GM18873 (cell line): Measurements from ENCODE around the gene CTDSP2.

Experiments used
- ATAC-seq: cut with Tn5 transposase; IDR thresholded peaks from one replicate; pipeline ENCODE4 v1.9.1; 2021; ENCODE audit warnings: mild to moderate bottlenecking, moderate library complexity, moderate number of reproducible peaks; ENCODE audit not compliant: unreplicated experiment, low FRiP score

The CTDSP2 gene

DNA sequence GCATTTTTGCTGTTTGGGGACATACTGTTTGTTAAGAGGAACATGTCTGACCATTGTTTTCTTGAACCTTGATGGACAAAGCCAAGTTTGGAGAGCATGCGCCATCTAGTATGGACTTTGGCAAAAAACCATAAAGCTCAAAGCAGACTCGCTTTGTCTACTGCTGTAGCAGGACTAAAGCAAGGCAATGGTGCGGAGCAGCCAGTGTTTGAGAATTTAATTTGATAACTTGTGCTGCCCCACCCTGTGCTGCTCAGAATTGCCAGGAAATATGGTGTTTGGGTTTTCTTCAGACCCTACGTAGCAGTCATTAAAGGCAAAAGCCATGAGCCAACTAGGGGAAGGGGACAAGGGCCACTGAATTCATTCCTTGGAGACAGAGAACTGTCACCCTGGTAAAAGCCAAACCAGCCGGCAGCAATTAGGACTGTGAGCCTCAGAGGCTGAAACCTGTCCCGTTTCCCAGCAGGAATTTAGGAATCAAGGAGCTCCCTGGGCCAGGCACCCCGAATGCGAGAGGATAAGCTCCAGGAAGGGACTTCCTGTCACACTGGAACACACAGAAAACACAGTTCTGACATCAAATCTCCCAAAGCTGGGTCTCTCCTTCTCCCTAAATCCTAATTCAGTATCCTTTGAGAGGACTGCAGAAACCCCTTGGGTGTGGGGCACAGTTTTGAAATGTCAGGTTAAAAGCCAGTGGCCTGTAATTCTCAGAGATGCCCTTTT is 29.1 kb downstream of the CTDSP2 start:
- ATAC-seq = no peak

DNA sequence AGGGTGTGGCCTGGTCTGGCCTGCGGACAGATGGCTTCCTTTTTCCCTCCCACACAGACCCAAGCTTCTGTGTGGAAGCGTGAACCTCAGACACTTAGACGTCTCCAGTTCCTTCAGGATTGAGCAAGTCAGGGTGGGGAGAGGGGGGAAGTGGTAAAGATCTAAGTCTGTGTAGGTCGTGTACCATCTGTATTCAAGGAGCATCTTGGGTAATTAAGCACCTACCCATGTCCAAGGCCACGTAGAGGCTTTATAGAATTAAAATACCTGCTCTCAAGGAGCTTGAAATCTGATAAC is 29.7 kb downstream of the CTDSP2 start:
- ATAC-seq = no peak

DNA sequence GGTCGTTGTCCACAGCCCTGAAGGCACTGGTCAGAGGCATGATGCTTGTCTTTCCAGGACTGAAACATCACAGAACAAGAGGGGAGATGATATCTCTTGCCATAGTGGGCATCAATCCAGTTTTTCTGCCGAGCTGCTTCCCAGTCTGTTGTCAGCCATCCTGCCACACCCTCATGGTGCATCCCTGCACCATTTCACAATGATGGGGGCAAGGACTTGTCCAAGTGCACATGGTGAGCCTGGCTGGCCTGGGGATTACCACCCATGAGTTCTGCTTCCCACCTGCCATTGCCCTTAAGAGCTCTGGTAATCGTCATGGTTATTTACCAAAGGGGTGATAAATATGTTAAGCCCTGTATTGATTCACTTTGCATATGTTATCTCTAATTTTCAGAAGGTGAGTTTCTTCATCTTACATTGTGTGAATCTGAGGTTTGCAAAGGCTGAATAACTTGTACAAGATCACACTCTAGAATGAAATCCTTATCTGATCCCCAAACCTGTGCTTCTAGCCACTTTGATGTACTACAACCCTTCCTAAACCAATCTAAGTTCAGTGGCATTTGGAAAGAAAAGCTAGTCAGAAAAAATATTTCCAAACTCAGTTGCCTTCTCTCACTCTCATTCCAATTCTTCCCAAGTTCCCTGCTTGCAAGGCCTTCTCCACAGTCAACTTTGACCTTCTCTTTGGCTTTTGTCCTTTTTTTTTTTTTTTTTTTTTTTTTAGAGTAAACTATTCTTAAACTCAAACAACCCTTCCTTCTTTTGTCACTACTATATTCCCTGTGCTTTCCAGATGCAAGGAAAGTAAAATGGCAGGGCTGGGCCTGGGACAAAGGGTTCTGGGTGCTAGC is 30.3 kb downstream of the CTDSP2 start:
- ATAC-seq = no peak

DNA sequence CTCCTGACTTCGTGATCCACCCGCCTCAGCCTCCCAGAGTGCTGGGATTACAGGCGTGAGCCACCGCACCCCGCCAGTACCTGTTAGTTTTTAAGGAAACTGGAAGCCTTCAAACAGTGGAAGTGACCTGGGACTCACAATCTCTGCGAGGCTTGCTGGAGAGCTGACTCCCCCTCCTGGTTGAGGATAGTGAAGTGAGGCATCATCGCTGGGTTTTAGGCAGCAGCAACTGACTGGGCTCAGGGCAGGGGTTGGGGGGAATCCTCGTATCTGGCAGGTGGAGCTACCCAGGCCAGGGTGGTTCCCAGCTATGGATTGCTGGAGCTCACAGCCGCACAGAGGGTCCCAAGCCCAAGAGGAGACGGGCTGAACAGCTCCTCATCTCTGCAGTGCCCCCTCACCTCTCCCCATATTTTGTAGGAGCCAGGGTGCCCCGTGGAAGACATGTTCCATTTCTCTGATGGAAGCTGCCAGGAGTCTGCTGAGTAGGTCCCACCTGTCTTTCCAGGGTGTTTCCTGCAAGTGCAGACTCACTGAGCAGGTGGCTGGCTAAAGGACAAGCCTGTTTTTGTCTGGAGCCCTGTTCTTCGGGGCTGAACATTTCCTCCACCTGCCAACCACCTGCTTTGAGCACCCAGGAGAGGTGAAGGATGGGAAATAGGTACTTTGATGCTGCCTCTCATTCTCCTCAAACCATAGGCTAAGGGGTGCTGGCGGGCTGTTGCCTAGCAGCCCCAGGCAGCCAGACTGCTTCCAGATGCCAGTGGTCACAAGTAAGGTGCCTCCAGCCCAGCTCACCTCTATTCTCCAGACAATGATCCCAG is 31.1 kb downstream of the CTDSP2 start:
- ATAC-seq = no peak

DNA sequence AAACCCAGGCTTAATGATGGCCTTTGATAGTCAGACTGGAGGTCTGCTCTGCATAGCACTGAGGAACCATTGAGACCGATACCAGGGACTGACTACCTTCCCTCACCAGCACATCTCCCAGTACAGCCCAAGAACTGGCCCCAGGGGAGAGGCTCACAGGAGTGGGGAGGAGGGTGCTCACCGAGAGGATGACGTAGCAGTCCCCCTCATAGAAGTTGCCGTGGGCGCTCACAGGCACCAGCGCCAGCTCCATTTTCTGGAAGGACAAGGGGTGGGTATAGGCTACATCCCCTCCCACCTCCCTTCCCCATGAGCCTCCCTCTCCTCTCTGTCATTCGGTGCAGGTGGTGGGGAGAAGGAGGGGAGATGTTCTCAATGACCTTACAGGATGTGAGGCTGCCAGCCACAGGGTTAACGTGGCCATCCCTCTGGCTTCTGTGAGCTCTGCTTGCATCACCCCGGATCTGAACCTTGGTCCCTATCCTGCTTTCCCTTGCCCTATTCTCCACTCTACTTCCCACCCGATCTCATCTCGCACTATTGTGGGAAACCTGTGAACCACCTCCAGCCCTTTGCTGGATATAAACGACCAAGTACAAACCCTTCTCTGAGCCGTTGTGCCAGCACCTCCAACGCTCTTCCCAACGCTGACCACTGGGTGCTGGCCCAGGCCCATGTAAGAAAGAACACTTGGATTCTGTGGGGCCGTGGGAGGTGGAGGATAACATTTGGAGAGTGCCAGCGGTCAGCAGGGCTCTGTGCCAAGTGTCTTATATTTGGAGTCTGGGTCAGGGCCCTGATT is 32.4 kb downstream of the CTDSP2 start:
- no peak for ATAC-seq

DNA sequence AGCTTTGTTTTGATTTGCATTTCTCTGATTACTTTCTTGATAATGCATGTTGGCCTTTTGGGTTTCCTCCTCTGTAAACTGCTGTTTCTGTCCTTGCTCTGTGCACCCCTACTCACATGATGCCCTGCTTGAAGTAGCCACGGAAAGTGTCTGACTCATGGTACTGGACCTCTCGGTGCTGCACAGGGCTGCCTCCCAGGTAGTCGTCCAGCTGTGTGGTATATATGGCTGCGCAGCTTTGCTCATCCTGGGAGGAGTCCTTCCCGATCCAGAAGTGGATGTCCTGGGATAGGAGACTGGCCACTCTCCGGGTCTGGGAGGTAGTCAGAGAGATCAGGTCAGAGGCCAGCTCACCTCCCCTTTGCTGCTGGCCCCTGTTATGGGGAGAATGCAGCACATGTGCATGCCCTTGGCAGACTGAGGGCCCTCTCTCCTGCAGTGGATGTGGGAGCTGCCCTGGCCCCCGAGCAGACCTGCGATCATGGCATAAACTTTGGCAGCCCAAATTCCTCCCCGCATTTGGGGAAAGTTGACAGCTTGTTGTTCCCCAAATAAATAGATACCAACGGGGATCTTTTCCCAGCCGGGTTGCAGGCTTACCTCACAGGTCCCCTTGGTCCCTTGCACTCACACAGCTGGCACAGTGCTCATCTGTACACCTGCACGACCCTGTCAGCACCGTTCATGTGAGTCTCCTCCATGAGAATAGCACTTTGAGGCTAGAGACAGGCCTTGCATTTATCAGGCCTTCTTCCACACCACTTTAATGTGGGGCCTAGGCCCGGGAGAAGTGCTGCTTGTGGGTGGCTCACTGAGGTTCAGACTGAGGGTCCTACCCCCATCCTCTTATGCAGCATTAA is 33.2 kb downstream of the CTDSP2 start:
- no peak for ATAC-seq

DNA sequence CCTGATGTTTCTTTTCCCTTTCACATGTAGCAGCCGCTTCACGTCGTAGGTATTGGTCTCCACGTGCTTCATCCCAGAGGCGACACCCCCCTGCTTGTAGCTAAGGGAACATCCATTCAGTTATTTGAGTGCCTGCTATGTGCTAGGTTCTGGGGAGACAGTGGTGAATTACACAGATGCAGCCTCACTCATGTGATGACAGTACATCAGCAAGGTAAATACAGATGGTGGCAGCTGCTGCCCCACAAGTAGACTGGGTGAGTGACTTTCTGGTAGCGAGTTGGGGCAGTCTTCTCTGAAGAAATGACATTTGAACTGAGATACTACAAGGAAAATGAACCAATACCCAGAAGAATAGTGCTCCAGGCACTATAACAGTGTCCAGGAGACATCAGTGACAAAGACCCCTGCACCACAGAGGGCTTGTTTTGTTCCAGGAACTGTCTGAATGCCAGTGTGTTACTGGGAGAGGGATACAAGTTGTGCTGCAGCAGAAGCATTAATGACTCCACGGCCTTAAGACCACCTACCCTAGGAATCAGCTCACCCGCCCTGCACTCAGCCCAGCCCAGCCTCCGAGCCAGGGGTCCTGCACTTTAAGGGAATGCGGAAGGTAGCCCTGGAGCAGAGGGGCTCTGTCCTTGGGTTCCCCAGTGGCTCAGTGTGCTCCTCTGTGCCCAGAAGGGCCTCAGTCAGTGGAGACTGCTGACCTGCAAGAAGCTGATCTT is 35.3 kb downstream of the CTDSP2 start:
- ATAC-seq = no peak

DNA sequence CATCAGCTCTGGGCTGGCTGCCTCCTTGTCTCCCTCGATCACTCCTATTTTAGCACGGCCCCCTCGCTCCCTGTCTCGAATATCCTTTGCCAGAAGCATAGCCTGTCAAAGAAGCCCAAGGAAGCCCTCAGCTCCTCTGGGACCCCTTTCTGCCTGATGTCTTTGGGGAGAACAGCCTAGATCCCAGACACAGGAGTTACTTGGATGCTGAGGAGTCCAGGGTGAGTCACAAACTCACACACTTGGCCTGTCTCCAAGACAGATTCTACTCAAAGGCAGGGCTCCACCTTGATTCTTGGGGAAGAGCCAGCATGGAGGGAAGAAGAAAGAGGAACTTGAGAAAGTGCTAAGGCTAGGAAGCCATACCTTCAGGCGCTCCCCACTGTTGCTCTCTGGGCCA is 36.1 kb downstream of the CTDSP2 start:
- ATAC-seq = no peak

DNA sequence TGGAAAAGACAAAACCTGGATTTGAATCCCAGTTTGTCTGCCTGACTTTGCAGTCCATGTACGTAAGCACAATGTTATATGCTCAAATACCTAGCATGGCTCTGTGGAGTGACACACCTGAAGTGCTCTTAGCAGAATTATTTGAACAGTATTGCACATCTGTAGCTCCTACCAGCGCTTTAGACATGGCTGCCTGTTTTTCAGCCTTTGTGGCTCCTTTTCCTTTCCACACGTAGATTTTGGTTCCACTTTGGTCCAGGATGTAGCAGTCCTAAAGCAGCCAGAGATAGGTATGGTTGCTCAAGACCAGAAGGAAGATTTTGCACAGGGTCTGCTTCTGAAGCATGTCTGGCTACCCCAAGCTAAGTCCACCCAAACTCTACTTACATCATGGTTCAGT is 37.1 kb downstream of the CTDSP2 start:
- ATAC-seq = no peak

DNA sequence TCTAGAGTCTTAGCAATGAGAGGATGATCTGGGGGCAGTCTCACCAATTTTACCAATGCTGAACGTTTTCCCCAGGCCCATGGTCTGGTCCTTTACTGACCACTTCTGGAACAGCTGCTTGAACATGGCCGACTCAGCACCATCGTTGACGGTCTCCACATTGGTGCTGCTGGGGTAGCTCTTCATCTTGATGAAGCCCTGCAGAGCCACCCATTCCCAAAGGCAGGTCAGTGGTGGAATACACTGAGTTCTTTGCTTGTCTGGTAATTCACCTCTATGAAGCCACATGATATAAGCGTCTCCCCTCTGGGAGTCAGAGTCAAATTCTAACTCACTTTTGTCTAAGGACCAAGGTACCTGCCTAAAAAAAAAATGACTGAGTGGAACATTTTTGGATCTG is 38.2 kb downstream of the CTDSP2 start:
- ATAC-seq = no peak

DNA sequence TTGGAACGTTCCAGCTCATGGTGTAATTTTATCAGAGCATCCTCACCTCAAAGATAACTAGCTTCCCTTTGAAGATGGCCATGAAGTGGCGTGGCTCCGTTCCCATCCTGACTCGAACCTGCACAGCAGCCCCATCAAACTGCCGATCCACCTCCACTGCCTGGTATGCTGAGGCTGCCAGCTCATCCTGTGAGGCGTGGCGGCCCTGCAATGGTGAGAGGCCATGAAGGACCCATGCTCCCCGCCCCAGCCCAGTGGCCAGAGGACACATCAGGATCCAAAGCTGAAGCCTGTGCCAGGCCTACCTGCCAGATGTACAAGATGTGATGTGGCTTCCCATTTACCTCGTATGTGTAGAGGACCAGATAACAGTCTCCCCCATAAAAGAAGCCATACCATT is 39.2 kb downstream of the CTDSP2 start:
- ATAC-seq = no peak

DNA sequence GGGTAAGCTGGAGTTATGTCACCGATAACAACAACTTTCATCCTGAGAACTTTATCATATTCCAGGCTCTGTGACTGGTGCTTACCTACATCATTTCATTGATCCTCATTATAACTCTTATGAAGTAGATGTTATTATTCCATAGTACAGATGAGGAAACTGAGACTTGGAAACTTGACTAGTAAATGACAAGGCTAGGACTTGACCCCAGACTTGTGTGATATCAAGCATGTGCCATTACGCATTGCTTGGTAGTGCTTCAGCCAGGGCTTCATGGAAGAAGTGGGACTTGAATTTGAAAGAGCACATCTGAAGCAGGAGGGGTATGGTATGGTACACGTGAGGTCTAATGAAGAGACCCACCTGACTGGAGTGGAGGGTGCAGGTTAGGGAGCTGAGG is 39.9 kb downstream of the CTDSP2 start:
- no peak for ATAC-seq

DNA sequence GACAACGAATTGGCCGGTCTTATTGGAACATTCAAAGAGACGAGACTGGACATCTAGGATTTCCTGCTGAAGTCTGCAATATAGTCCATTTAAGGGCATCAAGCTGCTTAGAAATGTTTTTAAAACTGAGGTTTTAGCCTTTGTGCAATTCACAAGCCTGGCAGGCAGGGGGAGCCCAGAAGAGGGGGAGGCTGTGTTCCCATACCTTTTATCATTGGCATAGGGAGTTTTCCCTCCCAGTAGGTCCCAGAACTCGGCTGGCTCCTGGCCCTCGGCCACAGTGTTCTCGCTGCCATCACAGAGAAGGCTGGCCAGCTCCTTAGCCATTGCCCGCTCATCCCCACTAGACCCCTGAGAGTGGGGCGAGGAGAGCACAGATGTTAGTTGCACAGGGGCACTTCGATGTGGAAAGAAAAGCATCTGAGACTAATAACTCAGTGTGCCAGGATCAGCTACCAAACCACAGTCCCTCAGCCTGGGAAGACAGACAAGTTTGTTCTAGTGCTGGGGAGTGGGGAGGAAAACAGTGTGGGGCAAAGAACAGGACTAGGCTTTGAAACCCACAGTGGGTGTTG is 43.1 kb downstream of the CTDSP2 start:
- ATAC-seq = no peak

DNA sequence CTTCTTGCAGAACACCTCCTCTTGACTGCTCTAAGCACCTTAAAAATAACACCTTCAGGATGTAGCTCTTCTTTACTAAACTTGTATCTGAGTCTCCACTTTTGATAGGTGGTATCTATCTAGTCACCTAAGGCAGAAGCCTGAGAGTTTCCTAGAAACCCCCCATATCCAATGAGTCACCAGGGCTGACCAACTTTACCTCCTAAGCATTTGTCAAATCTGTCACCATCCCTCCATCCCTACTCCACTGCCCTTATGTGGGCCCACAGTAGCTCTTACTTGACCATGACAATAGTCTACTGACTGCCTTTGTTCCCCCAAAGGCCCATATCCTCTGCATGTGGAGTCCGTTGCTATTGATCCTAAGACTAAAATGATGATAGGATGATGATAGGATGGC is 43.9 kb downstream of the CTDSP2 start:
- ATAC-seq = no peak

DNA sequence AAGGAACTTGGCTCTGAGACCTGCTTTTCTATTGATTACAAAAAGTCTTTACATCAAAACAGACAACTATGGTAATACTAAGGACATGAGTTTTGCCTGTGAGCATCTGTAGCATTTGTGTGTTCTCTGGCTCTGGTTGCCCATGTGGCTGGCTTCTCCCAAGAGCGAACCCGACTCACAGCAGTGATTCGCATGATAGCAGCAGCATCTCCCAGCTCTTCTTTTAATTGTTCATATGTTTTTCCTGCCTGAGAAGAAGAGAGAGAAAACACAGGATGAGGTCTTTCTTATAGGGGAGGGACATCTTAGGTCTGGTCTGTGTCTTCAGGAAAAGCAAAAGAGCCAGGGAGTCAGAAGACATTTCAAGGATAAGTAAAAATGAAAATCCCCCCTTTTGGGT is 45.6 kb downstream of the CTDSP2 start:
- ATAC-seq = no peak

DNA sequence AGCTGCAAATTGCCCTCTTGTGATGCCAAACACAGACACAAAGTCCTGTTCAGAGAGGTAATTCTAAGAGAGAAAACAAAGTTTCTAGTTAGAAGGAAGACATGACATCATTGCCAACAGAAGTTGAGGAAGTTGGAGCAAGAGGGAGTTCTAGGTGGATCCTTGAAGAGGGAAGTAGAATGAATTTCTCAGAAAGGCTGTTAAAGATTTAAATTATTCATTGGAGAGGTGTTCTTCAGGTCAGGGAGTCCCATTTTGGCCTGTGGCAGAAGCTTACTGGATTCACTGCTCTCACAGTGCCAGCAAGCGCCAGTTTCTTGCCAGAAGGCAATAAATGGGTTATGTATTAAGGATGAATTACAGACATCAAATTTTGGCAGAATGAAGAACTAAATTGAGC is 48.6 kb downstream of the CTDSP2 start:
- ATAC-seq = no peak

DNA sequence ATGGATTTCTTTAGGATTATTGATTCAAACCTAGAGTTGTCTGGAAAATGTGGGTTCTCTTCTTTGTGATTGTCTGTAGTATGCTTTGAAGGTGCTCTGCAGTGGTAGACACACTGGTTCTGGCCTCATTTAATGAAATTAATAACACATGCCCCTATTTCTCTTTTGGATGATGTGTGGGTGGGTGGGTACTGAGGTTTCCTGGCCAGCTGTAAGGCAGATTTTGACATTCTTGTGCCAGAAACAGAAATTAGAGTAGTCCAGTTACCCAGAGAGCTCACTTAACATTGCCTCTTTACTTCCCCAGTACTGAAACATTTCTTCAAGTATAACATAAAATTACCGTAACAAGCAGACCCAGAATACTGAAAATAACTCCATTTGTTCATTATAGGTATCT is 49.5 kb downstream of the CTDSP2 start:
- no peak for ATAC-seq

DNA sequence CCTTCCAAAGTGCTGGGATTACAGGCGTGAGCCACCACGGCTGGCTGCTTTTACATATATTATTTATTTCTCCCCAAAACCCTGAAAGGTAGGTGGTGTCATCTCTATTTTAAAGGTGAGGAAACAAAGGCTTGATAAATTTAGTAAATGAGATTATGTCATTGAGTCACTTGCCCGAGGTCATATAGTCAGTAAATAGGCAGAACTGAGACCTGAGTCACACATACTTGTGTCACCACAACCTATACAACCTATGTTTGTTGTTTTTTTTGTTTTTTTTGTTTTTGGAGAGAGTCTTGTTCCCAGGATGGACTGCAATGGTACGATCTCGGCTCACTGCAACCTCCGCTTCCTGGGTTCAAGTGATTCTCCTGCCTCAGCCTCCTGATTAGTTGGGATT is 51.2 kb downstream of the CTDSP2 start:
- no peak for ATAC-seq

DNA sequence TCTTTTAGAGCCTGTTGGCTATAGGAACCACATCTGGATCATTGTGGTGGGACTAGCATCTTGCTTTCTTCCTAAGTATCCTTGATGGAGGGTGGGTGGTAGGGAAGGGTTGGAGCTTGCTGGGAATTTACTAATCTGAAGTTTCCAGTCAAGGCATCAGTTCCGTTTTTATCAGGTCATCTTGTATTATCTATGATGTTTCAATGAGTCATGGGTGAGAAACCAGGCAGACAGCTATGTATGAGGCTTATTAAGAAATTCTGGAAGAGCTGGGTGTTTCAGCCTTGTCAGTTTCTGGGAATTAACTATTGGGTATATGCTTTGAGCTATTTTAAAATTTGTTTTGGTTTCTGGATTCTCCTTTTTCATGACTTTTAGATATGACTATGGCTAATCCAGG is 52.6 kb downstream of the CTDSP2 start:
- no peak for ATAC-seq
